ENCODE results near the gene SCN1A. TPM values are rescaled to one million over a fixed set of nuclear protein-coding genes. Genes with fewer than 3 reads are reported as not detected.

Gene SCN1A
- total and polyA plus RNA-seq, 4 donors: 34.9 to 119 (median 60.1) TPM

- Histone ChIP-seq H3K27me3 (ENCODE audit: control insufficient read depth, insufficient read depth, low read length) (no peaks in the 10 kb centered on the region), H3K9me3 (ENCODE audit: control insufficient read depth, insufficient read depth, low read length) (peaks cover 1% of the 10 kb centered on the region), H3K4me1 (ENCODE audit: control insufficient read depth, insufficient read depth, low read length) (no peaks in the 10 kb centered on the region), H3K4me3 (ENCODE audit: low read depth, low read length) (no peak overlapping the region), H3K36me3 (ENCODE audit: control insufficient read depth, insufficient read depth, low read length) (no peaks in the 10 kb centered on the region), H3K27ac (ENCODE audit: low read depth, low read length) (no peak overlapping the region)
- DNase-seq (ENCODE audit: low read depth in 4 of 6, low spot score in 6 of 6): no peak
- no CpG with 5 or more reads among the region's 1 CpG for WGBS (ENCODE audit: insufficient coverage)
Measured at GRCh38 chr2:165970663-165971062, 157.2 kb downstream of the SCN1A start.

DNA sequence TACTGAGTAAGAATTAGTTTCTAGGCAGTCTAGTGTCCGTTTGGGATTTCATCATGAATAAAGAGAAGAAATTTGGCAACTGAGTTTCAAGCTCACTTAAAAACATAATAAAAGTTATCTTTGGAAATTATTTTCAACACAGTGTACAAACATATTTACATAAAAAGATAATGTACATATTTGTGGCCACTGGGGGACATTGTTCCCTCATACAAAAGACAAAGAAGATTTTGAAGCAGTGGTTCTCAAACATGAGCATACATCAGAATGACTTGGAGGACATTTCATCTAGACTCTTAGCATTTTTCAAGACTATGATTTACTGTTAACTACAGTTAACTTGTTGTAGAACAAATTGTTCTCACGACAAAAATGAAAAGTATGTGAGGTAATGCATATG, 158.6 kb downstream of the SCN1A start:
- Histone ChIP-seq H3K4me3 (ENCODE audit: low read depth, low read length) (no peak overlapping the region), H3K36me3 (ENCODE audit: control insufficient read depth, insufficient read depth, low read length) (no peaks in the 10 kb centered on the region), H3K4me1 (ENCODE audit: control insufficient read depth, insufficient read depth, low read length) (no peaks in the 10 kb centered on the region), H3K9me3 (ENCODE audit: control insufficient read depth, insufficient read depth, low read length) (peaks cover 1% of the 10 kb centered on the region), H3K27ac (ENCODE audit: low read depth, low read length) (no peak overlapping the region), H3K27me3 (ENCODE audit: control insufficient read depth, insufficient read depth, low read length) (no peaks in the 10 kb centered on the region)
- peak in 1 of 6 donors; percentile 22 for DNase-seq (ENCODE audit: low read depth in 4 of 6, low spot score in 6 of 6)
- WGBS (ENCODE audit: insufficient coverage): no CpG with 5 or more reads among the region's 2 CpGs

- Histone ChIP-seq H3K27ac (ENCODE audit: low read depth, low read length) (no peak overlapping the region), H3K4me3 (ENCODE audit: low read depth, low read length) (no peak overlapping the region), H3K4me1 (ENCODE audit: control insufficient read depth, insufficient read depth, low read length) (no peaks in the 10 kb centered on the region), H3K36me3 (ENCODE audit: control insufficient read depth, insufficient read depth, low read length) (no peaks in the 10 kb centered on the region), H3K27me3 (ENCODE audit: control insufficient read depth, insufficient read depth, low read length) (no peaks in the 10 kb centered on the region), H3K9me3 (ENCODE audit: control insufficient read depth, insufficient read depth, low read length) (peaks cover 1% of the 10 kb centered on the region)
- 97% methylated on average over 3 of the region's 3 CpGs for WGBS (ENCODE audit: insufficient coverage)
- no peak for DNase-seq (ENCODE audit: low read depth in 4 of 6, low spot score in 6 of 6)
Measured at GRCh38 chr2:165967746-165968145, 160.1 kb downstream of the SCN1A start.

GRCh38 chr2:165961818-165962217, 166.0 kb downstream of the SCN1A start:
- WGBS (ENCODE audit: insufficient coverage): 100% methylated on average over 2 of the region's 4 CpGs
- no peak for DNase-seq (ENCODE audit: low read depth in 4 of 6, low spot score in 6 of 6)
- no peak overlapping the region for H3K4me3 ChIP-seq (ENCODE audit: low read depth, low read length)
- no peaks in the 10 kb centered on the region for H3K27me3 ChIP-seq (ENCODE audit: control insufficient read depth, insufficient read depth, low read length)
- H3K36me3 ChIP-seq (ENCODE audit: control insufficient read depth, insufficient read depth, low read length): no peaks in the 10 kb centered on the region
- H3K9me3 ChIP-seq (ENCODE audit: control insufficient read depth, insufficient read depth, low read length): no peaks in the 10 kb centered on the region
- H3K27ac ChIP-seq (ENCODE audit: low read depth, low read length): no peak overlapping the region
- no peaks in the 10 kb centered on the region for H3K4me1 ChIP-seq (ENCODE audit: control insufficient read depth, insufficient read depth, low read length)

- Histone ChIP-seq H3K27me3 (ENCODE audit: control insufficient read depth, insufficient read depth, low read length) (no peaks in the 10 kb centered on the region), H3K4me3 (ENCODE audit: low read depth, low read length) (no peak overlapping the region), H3K27ac (ENCODE audit: low read depth, low read length) (no peak overlapping the region), H3K9me3 (ENCODE audit: control insufficient read depth, insufficient read depth, low read length) (no peaks in the 10 kb centered on the region), H3K36me3 (ENCODE audit: control insufficient read depth, insufficient read depth, low read length) (no peaks in the 10 kb centered on the region), H3K4me1 (ENCODE audit: control insufficient read depth, insufficient read depth, low read length) (no peaks in the 10 kb centered on the region)
- no peak for DNase-seq (ENCODE audit: low read depth in 4 of 6, low spot score in 6 of 6)
- WGBS (ENCODE audit: insufficient coverage): 63% methylated on average over 1 of the region's 4 CpGs
Measured at GRCh38 chr2:165959371-165959770, 168.4 kb downstream of the SCN1A start.

DNA sequence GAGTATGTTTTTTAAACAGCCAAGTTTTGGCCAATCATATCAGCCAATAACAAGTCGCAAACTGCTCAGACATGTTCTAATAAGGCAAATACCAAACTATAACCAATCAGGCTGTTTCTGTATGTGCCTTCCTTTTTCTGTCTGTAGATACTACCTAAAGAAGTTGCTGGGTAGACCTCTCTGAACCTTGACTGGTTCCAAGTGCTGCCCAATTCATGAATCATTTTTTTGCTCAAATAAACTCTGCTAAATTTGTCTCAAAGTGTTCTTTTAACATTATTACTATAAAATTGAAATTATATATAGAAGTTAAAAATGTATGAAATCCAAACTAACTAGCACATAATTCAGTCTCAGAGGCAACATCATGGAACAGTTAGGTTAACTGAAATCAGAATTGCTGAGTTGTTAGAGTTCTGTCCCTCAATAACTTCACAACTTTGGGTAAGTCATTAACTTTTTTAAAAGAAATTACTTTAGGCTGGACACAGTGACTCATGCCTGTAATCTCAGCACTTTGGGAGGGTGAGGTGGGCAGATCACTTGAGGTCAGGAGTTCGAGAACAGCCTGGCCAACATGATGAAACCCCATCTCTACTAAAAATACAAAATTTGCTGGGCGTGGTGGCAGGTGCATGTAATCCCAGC, 169.4 kb downstream of the SCN1A start:
- WGBS (ENCODE audit: insufficient coverage): 100% methylated on average over 1 of the region's 3 CpGs
- Histone ChIP-seq H3K27ac (ENCODE audit: low read depth, low read length) (no peak overlapping the region), H3K4me1 (ENCODE audit: control insufficient read depth, insufficient read depth, low read length) (no peaks in the 10 kb centered on the region), H3K27me3 (ENCODE audit: control insufficient read depth, insufficient read depth, low read length) (no peaks in the 10 kb centered on the region), H3K4me3 (ENCODE audit: low read depth, low read length) (no peak overlapping the region), H3K9me3 (ENCODE audit: control insufficient read depth, insufficient read depth, low read length) (no peaks in the 10 kb centered on the region), H3K36me3 (ENCODE audit: control insufficient read depth, insufficient read depth, low read length) (no peaks in the 10 kb centered on the region)
- DNase-seq (ENCODE audit: low read depth in 4 of 6, low spot score in 6 of 6): no peak

GRCh38 chr2:165957030-165957675, 170.7 kb downstream of the SCN1A start:
- H3K36me3 ChIP-seq (ENCODE audit: control insufficient read depth, insufficient read depth, low read length): no peaks in the 10 kb centered on the region
- no peaks in the 10 kb centered on the region for H3K27me3 ChIP-seq (ENCODE audit: control insufficient read depth, insufficient read depth, low read length)
- no peak for DNase-seq (ENCODE audit: low read depth in 4 of 6, low spot score in 6 of 6)
- 87% methylated on average over 53 of the region's 60 CpGs for WGBS (ENCODE audit: insufficient coverage)
- no peak overlapping the region for H3K4me3 ChIP-seq (ENCODE audit: low read depth, low read length)
- no peaks in the 10 kb centered on the region for H3K9me3 ChIP-seq (ENCODE audit: control insufficient read depth, insufficient read depth, low read length)
- no peaks in the 10 kb centered on the region for H3K4me1 ChIP-seq (ENCODE audit: control insufficient read depth, insufficient read depth, low read length)
- no peak overlapping the region for H3K27ac ChIP-seq (ENCODE audit: low read depth, low read length)

GRCh38 chr2:165953655-165954606, 173.9 kb downstream of the SCN1A start, which contains the start of gene TTC21B:
Gene TTC21B, minus strand, starts transcription at chr2:165953776. Its CDS starts 71 bp downstream, at chr2:165953705.
- no peaks in the 10 kb centered on the region for H3K27me3 ChIP-seq (ENCODE audit: control insufficient read depth, insufficient read depth, low read length)
- 0% methylated on average over 49 of the region's 55 CpGs for WGBS (ENCODE audit: insufficient coverage)
- DNase-seq (ENCODE audit: low read depth in 4 of 6, low spot score in 6 of 6): peak; percentile 88 to 99 (median 92)
- H3K4me3 ChIP-seq (ENCODE audit: low read depth, low read length): peak within 1 kb of the TSS; percentile 79
- no peaks in the 10 kb centered on the region for H3K9me3 ChIP-seq (ENCODE audit: control insufficient read depth, insufficient read depth, low read length)
- peak within 1 kb of the TSS; percentile 88 for H3K27ac ChIP-seq (ENCODE audit: low read depth, low read length)
- H3K4me1 ChIP-seq (ENCODE audit: control insufficient read depth, insufficient read depth, low read length): peaks cover 4% of the 10 kb centered on the region
- no peaks in the 10 kb centered on the region for H3K36me3 ChIP-seq (ENCODE audit: control insufficient read depth, insufficient read depth, low read length)

DNA sequence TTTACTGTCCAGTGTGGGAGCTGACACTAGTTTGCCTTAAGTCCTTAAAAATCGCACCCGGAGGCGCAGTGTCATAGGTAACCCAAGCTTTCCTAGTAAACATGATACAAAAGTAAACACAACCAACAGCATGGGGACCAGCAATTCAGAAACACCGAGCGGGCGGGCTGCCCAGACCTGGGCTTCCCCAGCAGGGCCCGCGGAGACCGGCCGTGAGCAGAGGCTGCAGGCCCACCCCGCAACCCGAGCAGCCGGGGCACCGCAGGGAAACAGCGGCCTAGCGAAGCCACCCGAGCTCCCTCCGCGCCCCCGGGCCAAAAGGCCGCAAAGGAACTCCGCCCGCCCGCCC, 174.5 kb downstream of the SCN1A start:
- no peaks in the 10 kb centered on the region for H3K36me3 ChIP-seq (ENCODE audit: control insufficient read depth, insufficient read depth, low read length)
- no peaks in the 10 kb centered on the region for H3K9me3 ChIP-seq (ENCODE audit: control insufficient read depth, insufficient read depth, low read length)
- 0% methylated on average over 24 of the region's 24 CpGs for WGBS (ENCODE audit: insufficient coverage)
- no peaks in the 10 kb centered on the region for H3K27me3 ChIP-seq (ENCODE audit: control insufficient read depth, insufficient read depth, low read length)
- peak overlapping the region; percentile 79 for H3K4me3 ChIP-seq (ENCODE audit: low read depth, low read length)
- peak overlapping the region; percentile 88 for H3K27ac ChIP-seq (ENCODE audit: low read depth, low read length)
- H3K4me1 ChIP-seq (ENCODE audit: control insufficient read depth, insufficient read depth, low read length): peaks cover 4% of the 10 kb centered on the region
- no peak for DNase-seq (ENCODE audit: low read depth in 4 of 6, low spot score in 6 of 6)
